Natural killer cell (primary cell): ENCODE results near the gene RPL23. TPM values are rescaled to one million over a fixed set of nuclear protein-coding genes. Genes with fewer than 3 reads are reported as not detected.

Experiments used
- ATAC-seq, 3 donors: fragments of 150-1000 bp in 2 of 3; fragments of 200-7000 bp in 1 of 3; cut with Tn5 transposase; 1 replicate in 1 of 3; 2 replicates in 2 of 3; pipeline ENCODE4 v1.10.0; 2021; ENCODE audit warnings: mild to moderate bottlenecking in 2 of 3, moderate library complexity in 2 of 3
- DNase-seq, 2 donors: peaks; one replicate each; pipeline versions ENCODE4 v3.0.0 to v3.0.0-alpha.2; 2013 to 2021; ENCODE audit warnings: mixed read lengths in 1 of 2
- H3K27ac ChIP-seq: one replicate; pipeline ENCODE4 v1.5.1; 2013; ENCODE audit warnings: mild to moderate bottlenecking, low read length
- H3K27me3 ChIP-seq: one replicate; pipeline ENCODE4 v1.6.1; 2013; ENCODE audit warnings: low read length; ENCODE audit not compliant: control insufficient read depth, insufficient read depth
- H3K36me3 ChIP-seq: one replicate; pipeline ENCODE4 v1.6.1; 2013; ENCODE audit warnings: low read length; ENCODE audit not compliant: control insufficient read depth, insufficient read depth
- H3K4me1 ChIP-seq: one replicate; pipeline ENCODE4 v1.6.1; 2013; ENCODE audit warnings: low read length; ENCODE audit not compliant: control insufficient read depth, insufficient read depth
- H3K4me3 ChIP-seq: one replicate; pipeline ENCODE4 v1.5.1; 2013; ENCODE audit warnings: low read length
- H3K9me3 ChIP-seq: one replicate; pipeline ENCODE4 v1.6.1; 2013; ENCODE audit warnings: low read length; ENCODE audit not compliant: control insufficient read depth, insufficient read depth
- H3K27ac Mint-ChIP-seq, 2 donors: one replicate each; pipeline ENCODE4 v1.8.0; 2022; ENCODE audit warnings: mild to moderate bottlenecking in 2 of 2, mixed read lengths in 2 of 2, moderate library complexity in 1 of 2
- H3K27me3 Mint-ChIP-seq, 2 donors: one replicate each; pipeline ENCODE4 v1.8.0; 2022; ENCODE audit warnings: low read depth in 2 of 2, mixed read lengths in 2 of 2
- H3K36me3 Mint-ChIP-seq: one replicate; pipeline ENCODE4 v1.8.0; 2022; ENCODE audit warnings: mixed read lengths
- H3K4me1 Mint-ChIP-seq, 2 donors: one replicate each; pipeline ENCODE4 v1.8.0; 2022; ENCODE audit warnings: mixed read lengths in 2 of 2
- H3K4me3 Mint-ChIP-seq: one replicate; pipeline ENCODE4 v1.8.0; 2022; ENCODE audit warnings: mild to moderate bottlenecking, moderate library complexity, mixed read lengths
- H3K9me3 Mint-ChIP-seq, 2 donors: one replicate each; pipeline ENCODE4 v1.8.0; 2022; ENCODE audit warnings: mixed read lengths in 2 of 2
- CTCF ChIP-seq: fragments of 200-600 bp; IDR thresholded peaks from one replicate; pipeline ENCODE4 v1.8.0; 2022; ENCODE audit warnings: antibody characterized with exemption
- WGBS: methylation state at CpG from one replicate; pipeline ENCODE4 v1.1.7; 2013; ENCODE audit warnings: missing lambda C conversion rate; ENCODE audit not compliant: insufficient coverage; 5-methylcytosine and 5-hydroxymethylcytosine counted together
- intact Hi-C: fragments of 100-400 bp; cut with micrococcal nuclease; formaldehyde crosslinking; loops from one replicate; pipeline ENCODE4 v1.14.2; 2022
- total RNA-seq, 4 donors: library from RNA; stranded (reverse); fragments of 120-200 nt in 1 of 4; gene quantifications; one replicate each; pipeline versions ENCODE4 v1.2.3 to v1.2.4, GENCODE V29; 2013 to 2022

RPL23 gene
- total RNA-seq, 3 donors from 2014 or later (not counting 1 experiment from before 2014, with no cell fraction given): 752 to 934 (median 923) TPM

- no peaks in the 10 kb centered on the region for H3K36me3 Mint-ChIP-seq
- no peaks in the 10 kb centered on the region for H3K27me3 Mint-ChIP-seq
- Histone ChIP-seq H3K9me3 (no peaks in the 10 kb centered on the region), H3K4me1 (peaks cover 18% of the 10 kb centered on the region), H3K27ac (peak overlapping the region; percentile 89), H3K27me3 (no peaks in the 10 kb centered on the region), H3K36me3 (peaks cover 3% of the 10 kb centered on the region), H3K4me3 (peak overlapping the region; percentile 80)
- DNase-seq (no peak), ATAC-seq (no peak)
- H3K4me3 Mint-ChIP-seq: peak overlapping the region; percentile 94
- no peak for TF ChIP-seq CTCF
- peak overlapping the region; percentile 97 to 100 for H3K27ac Mint-ChIP-seq
- intact Hi-C loops: loop anchor here (1.0 to 2.0 kb wide), 4 partner anchors 27 to 327 kb away; partner anchors contain the start of genes PSMB3 and RPL23
- H3K4me1 Mint-ChIP-seq: peaks cover 27 to 32% of the 10 kb centered on the region in 2 donors
- WGBS: 93% methylated on average over 17 of the region's 17 CpGs
- no peaks in the 10 kb centered on the region for H3K9me3 Mint-ChIP-seq
These were observed 27.7 kb downstream of the RPL23 start for GRCh38 chr17:38825762-38826247.

GRCh38 chr17:38824899-38825761 lies 28.4 kb downstream of the RPL23 start, which contains the start of gene CWC25:
Gene CWC25 (minus strand): TSS chr17:38825321. CDS start chr17:38825183, 138 bp downstream.
- Histone ChIP-seq H3K4me1 (peaks cover 18% of the 10 kb centered on the region), H3K27ac (peak within 1 kb of the TSS; percentile 89), H3K36me3 (peaks cover 10% of the 10 kb centered on the region), H3K9me3 (no peaks in the 10 kb centered on the region), H3K27me3 (no peaks in the 10 kb centered on the region), H3K4me3 (peak within 1 kb of the TSS; percentile 80)
- peak within 1 kb of the TSS; percentile 97 to 100 for H3K27ac Mint-ChIP-seq
- no peaks in the 10 kb centered on the region for H3K36me3 Mint-ChIP-seq
- peaks cover 27 to 39% of the 10 kb centered on the region in 2 donors for H3K4me1 Mint-ChIP-seq
- DNase-seq (peak; percentile 98 to 100), ATAC-seq (peak; percentile 85 to 90 (median 85))
- intact Hi-C loops: loop anchor here (1.0 to 2.0 kb wide), 4 partner anchors 28 to 328 kb away; partner anchors contain the start of genes PSMB3 and RPL23
- no peaks in the 10 kb centered on the region for H3K9me3 Mint-ChIP-seq
- peak within 1 kb of the TSS; percentile 94 for H3K4me3 Mint-ChIP-seq
- TF ChIP-seq CTCF: no peak
- H3K27me3 Mint-ChIP-seq: no peaks in the 10 kb centered on the region
- 1% methylated on average over 55 of the region's 55 CpGs for WGBS

GRCh38 chr17:38815576-38816193 lies 37.8 kb downstream of the RPL23 start:
- peak overlapping the region in 1 of 2 donors; percentile 53 for H3K27ac Mint-ChIP-seq
- Histone ChIP-seq H3K4me1 (no peaks in the 10 kb centered on the region), H3K27ac (no peak overlapping the region), H3K4me3 (no peak overlapping the region), H3K27me3 (no peaks in the 10 kb centered on the region), H3K36me3 (peaks cover 37% of the 10 kb centered on the region), H3K9me3 (no peaks in the 10 kb centered on the region)
- no peaks in the 10 kb centered on the region for H3K36me3 Mint-ChIP-seq
- DNase-seq: peak in 1 of 2 donors; percentile 54
- no peaks in the 10 kb centered on the region for H3K27me3 Mint-ChIP-seq
- H3K9me3 Mint-ChIP-seq: no peaks in the 10 kb centered on the region
- peak; percentile 39 to 79 (median 68) for ATAC-seq
- H3K4me3 Mint-ChIP-seq: no peak overlapping the region
- peaks cover 6 to 11% of the 10 kb centered on the region in 2 donors for H3K4me1 Mint-ChIP-seq
- TF ChIP-seq CTCF: no peak
- WGBS: 70% methylated on average over 7 of the region's 8 CpGs
- intact Hi-C loops: no loop called here
